Activated CD4-positive, alpha-beta T cell treated with anti-CD3 and anti-CD28 coated beads for 36 hours (primary cell): Measurements from ENCODE around the gene COL23A1. TPM values are rescaled to one million over a fixed set of nuclear protein-coding genes. Genes with fewer than 3 reads are reported as not detected.

ENCODE experiments used
- ATAC-seq: fragments of 200-7000 bp; cut with Tn5 transposase; one replicate; pipeline ENCODE4 v1.10.0; 2021; ENCODE audit warnings: mild to moderate bottlenecking, moderate library complexity
- CTCF ChIA-PET: fragments of 350-600 bp; sonication (Branson Sonifier 250); formaldehyde crosslinking; loops from one replicate; lab custom pipeline; 2021; ENCODE audit warnings: antibody characterized with exemption; lab: Charles Lee
- POLR2A ChIA-PET: fragments of 350-600 bp; sonication (Branson Sonifier 250); formaldehyde crosslinking; loops from one replicate; lab custom pipeline; 2021; ENCODE audit warnings: antibody characterized with exemption, inconsistent platforms; lab: Charles Lee
- DNase-seq: peaks from one replicate; pipeline ENCODE4 v3.0.0-alpha.2; 2020
- H3K27ac Mint-ChIP-seq: one replicate; pipeline ENCODE4 v1.8.0; 2021; ENCODE audit warnings: mixed read lengths
- H3K27me3 Mint-ChIP-seq: one replicate; pipeline ENCODE4 v1.8.0; 2021; ENCODE audit warnings: mixed read lengths
- H3K36me3 Mint-ChIP-seq: one replicate; pipeline ENCODE4 v1.8.0; 2021; ENCODE audit warnings: low read depth, mixed read lengths
- H3K4me1 Mint-ChIP-seq: one replicate; pipeline ENCODE4 v1.8.0; 2021; ENCODE audit warnings: mixed read lengths
- H3K4me3 Mint-ChIP-seq: one replicate; pipeline ENCODE4 v1.8.0; 2021; ENCODE audit warnings: mild to moderate bottlenecking, moderate library complexity, mixed read lengths
- H3K9me3 Mint-ChIP-seq: one replicate; pipeline ENCODE4 v1.8.0; 2021; ENCODE audit warnings: low read depth, mixed read lengths
- intact Hi-C, 2 experiments: fragments of 100-400 bp; cut with DNase I in 1 of 2; cut with micrococcal nuclease in 1 of 2; formaldehyde crosslinking; loops; one replicate each; pipeline versions ENCODE4 v1.14.2 to v1.15.1; 2022 to 2024; cut with DNase I, micrococcal nuclease
- total RNA-seq, 2 experiments: library from RNA; stranded (reverse); gene quantifications; one replicate each; pipeline ENCODE4 v1.2.3, GENCODE V29; 2021

COL23A1 gene
- total RNA-seq, 2 experiments from 2014 or later = not detected

- peaks cover 5% of the 10 kb centered on the region for H3K4me1 Mint-ChIP-seq
- H3K27ac Mint-ChIP-seq = peak overlapping the region; percentile 75
- DNase-seq (peak; percentile 49), ATAC-seq (peak; percentile 99)
- POLR2A ChIA-PET = no interaction called here
- no peak overlapping the region for H3K4me3 Mint-ChIP-seq
- intact Hi-C loops = no loop called here
- no peaks in the 10 kb centered on the region for H3K9me3 Mint-ChIP-seq
- no peaks in the 10 kb centered on the region for H3K27me3 Mint-ChIP-seq
- CTCF ChIA-PET = interaction anchor here (0.6 to 1.1 kb wide), 2 partner anchors 51 to 153 kb away, joined by 3 read pairs; no protein-coding TSS in a partner anchor
- H3K36me3 Mint-ChIP-seq = no peaks in the 10 kb centered on the region
Measured at GRCh38 chr5:178330791-178331404, 259.3 kb downstream of the COL23A1 start.

GRCh38 chr5:178328826-178329730 lies 261.1 kb downstream of the COL23A1 start:
- H3K4me1 Mint-ChIP-seq = peaks cover 5% of the 10 kb centered on the region
- intact Hi-C loops = loop anchor here in 1 of 2 experiments (5.0 kb wide), 1 partner anchor 87 kb away; no protein-coding TSS in a partner anchor
- ChIA-PET POLR2A (no interaction called here), CTCF (no interaction called here)
- DNase-seq (no peak), ATAC-seq (no peak)
- no peaks in the 10 kb centered on the region for H3K36me3 Mint-ChIP-seq
- H3K27ac Mint-ChIP-seq = no peak overlapping the region
- no peaks in the 10 kb centered on the region for H3K9me3 Mint-ChIP-seq
- no peaks in the 10 kb centered on the region for H3K27me3 Mint-ChIP-seq
- H3K4me3 Mint-ChIP-seq = no peak overlapping the region

- ChIA-PET POLR2A (no interaction called here), CTCF (no interaction called here)
- Mint-ChIP-seq H3K4me3 (no peak overlapping the region), H3K27me3 (no peaks in the 10 kb centered on the region), H3K27ac (no peak overlapping the region), H3K36me3 (no peaks in the 10 kb centered on the region), H3K4me1 (peaks cover 5% of the 10 kb centered on the region), H3K9me3 (no peaks in the 10 kb centered on the region)
- ATAC-seq (no peak), DNase-seq (no peak)
- intact Hi-C loops = loop anchor here in 1 of 2 experiments (5.0 kb wide), 1 partner anchor 86 kb away; no protein-coding TSS in a partner anchor
Measured at GRCh38 chr5:178327931-178328711, 262.1 kb downstream of the COL23A1 start.

- H3K27ac Mint-ChIP-seq = no peak overlapping the region
- ATAC-seq (no peak), DNase-seq (no peak)
- no peaks in the 10 kb centered on the region for H3K36me3 Mint-ChIP-seq
- CTCF ChIA-PET = no interaction called here
- POLR2A ChIA-PET = no interaction called here
- no peak overlapping the region for H3K4me3 Mint-ChIP-seq
- no peaks in the 10 kb centered on the region for H3K9me3 Mint-ChIP-seq
- intact Hi-C loops = loop anchor here in 1 of 2 experiments (5.0 kb wide), 1 partner anchor 85 kb away; no protein-coding TSS in a partner anchor
- H3K4me1 Mint-ChIP-seq = peaks cover 5% of the 10 kb centered on the region
- H3K27me3 Mint-ChIP-seq = no peaks in the 10 kb centered on the region
Measured at GRCh38 chr5:178327446-178327845, 262.7 kb downstream of the COL23A1 start.

- POLR2A ChIA-PET = no interaction called here
Measured at GRCh38 chr5:178326374-178326715, 263.8 kb downstream of the COL23A1 start.

GRCh38 chr5:178325679-178326373 lies 264.4 kb downstream of the COL23A1 start:
- ChIA-PET POLR2A (no interaction called here), CTCF (no interaction called here)
- intact Hi-C loops = loop anchor here in 1 of 2 experiments (5.0 kb wide), 1 partner anchor 84 kb away; no protein-coding TSS in a partner anchor
- no peaks in the 10 kb centered on the region for H3K36me3 Mint-ChIP-seq
- no peaks in the 10 kb centered on the region for H3K27me3 Mint-ChIP-seq
- no peaks in the 10 kb centered on the region for H3K9me3 Mint-ChIP-seq
- H3K4me3 Mint-ChIP-seq = no peak overlapping the region
- ATAC-seq (no peak), DNase-seq (no peak)
- no peak overlapping the region for H3K27ac Mint-ChIP-seq
- H3K4me1 Mint-ChIP-seq = peaks cover 4% of the 10 kb centered on the region

More at GRCh38 chr5:178326374-178326715, 263.8 kb downstream of the COL23A1 start:
- Mint-ChIP-seq H3K27ac (no peak overlapping the region), H3K36me3 (no peaks in the 10 kb centered on the region), H3K9me3 (no peaks in the 10 kb centered on the region), H3K4me3 (no peak overlapping the region), H3K4me1 (peaks cover 5% of the 10 kb centered on the region), H3K27me3 (no peaks in the 10 kb centered on the region)
- CTCF ChIA-PET = no interaction called here
- intact Hi-C loops = loop anchor here in 1 of 2 experiments (5.0 kb wide), 1 partner anchor 84 kb away; no protein-coding TSS in a partner anchor
- no peak for DNase-seq
- no peak for ATAC-seq

GRCh38 chr5:178325311-178325678 lies 264.9 kb downstream of the COL23A1 start:
- ATAC-seq = no peak

GRCh38 chr5:178324481-178325310 lies 265.5 kb downstream of the COL23A1 start:
- H3K27me3 Mint-ChIP-seq = no peaks in the 10 kb centered on the region
- intact Hi-C loops = loop anchor here in 1 of 2 experiments (5.0 kb wide), 1 partner anchor 82 kb away; no protein-coding TSS in a partner anchor
- H3K27ac Mint-ChIP-seq = no peak overlapping the region
- ChIA-PET CTCF (no interaction called here), POLR2A (no interaction called here)
- DNase-seq = no peak
- no peaks in the 10 kb centered on the region for H3K4me1 Mint-ChIP-seq
- no peak for ATAC-seq
- H3K9me3 Mint-ChIP-seq = no peaks in the 10 kb centered on the region
- H3K36me3 Mint-ChIP-seq = no peaks in the 10 kb centered on the region
- H3K4me3 Mint-ChIP-seq = no peak overlapping the region

More at GRCh38 chr5:178325311-178325678, 264.9 kb downstream of the COL23A1 start:
- Mint-ChIP-seq H3K36me3 (no peaks in the 10 kb centered on the region), H3K9me3 (no peaks in the 10 kb centered on the region), H3K4me1 (no peaks in the 10 kb centered on the region), H3K4me3 (no peak overlapping the region), H3K27me3 (no peaks in the 10 kb centered on the region), H3K27ac (no peak overlapping the region)
- POLR2A ChIA-PET = no interaction called here
- intact Hi-C loops = loop anchor here in 1 of 2 experiments (5.0 kb wide), 1 partner anchor 83 kb away; no protein-coding TSS in a partner anchor
- CTCF ChIA-PET = no interaction called here
- no peak for DNase-seq

GRCh38 chr5:178323961-178324360 lies 266.2 kb downstream of the COL23A1 start:
- ATAC-seq = no peak
- H3K27me3 Mint-ChIP-seq = no peaks in the 10 kb centered on the region
- POLR2A ChIA-PET = no interaction called here
- intact Hi-C loops = no loop called here
- H3K36me3 Mint-ChIP-seq = no peaks in the 10 kb centered on the region
- no peaks in the 10 kb centered on the region for H3K9me3 Mint-ChIP-seq
- no peak overlapping the region for H3K4me3 Mint-ChIP-seq
- H3K4me1 Mint-ChIP-seq = no peaks in the 10 kb centered on the region
- CTCF ChIA-PET = no interaction called here
- no peak for DNase-seq
- H3K27ac Mint-ChIP-seq = no peak overlapping the region

- POLR2A ChIA-PET = no interaction called here
- H3K36me3 Mint-ChIP-seq = no peaks in the 10 kb centered on the region
- H3K4me1 Mint-ChIP-seq = no peaks in the 10 kb centered on the region
- H3K4me3 Mint-ChIP-seq = no peak overlapping the region
- H3K27me3 Mint-ChIP-seq = no peaks in the 10 kb centered on the region
- DNase-seq (no peak), ATAC-seq (no peak)
- CTCF ChIA-PET = no interaction called here
- no peaks in the 10 kb centered on the region for H3K9me3 Mint-ChIP-seq
- intact Hi-C loops = no loop called here
- no peak overlapping the region for H3K27ac Mint-ChIP-seq
Measured at GRCh38 chr5:178323541-178323865, 266.7 kb downstream of the COL23A1 start.
